Measurements from ENCODE around the gene MEIOSIN.
A peak's percentile ranks its signal among the peaks of the same experiment; 100 is the strongest.
"Not testable (repeated sequence)": the region's sequence is repeated elsewhere in the genome, so short reads cannot be mapped to it uniquely, and the experiment has no call there.

The MEIOSIN gene

DNA sequence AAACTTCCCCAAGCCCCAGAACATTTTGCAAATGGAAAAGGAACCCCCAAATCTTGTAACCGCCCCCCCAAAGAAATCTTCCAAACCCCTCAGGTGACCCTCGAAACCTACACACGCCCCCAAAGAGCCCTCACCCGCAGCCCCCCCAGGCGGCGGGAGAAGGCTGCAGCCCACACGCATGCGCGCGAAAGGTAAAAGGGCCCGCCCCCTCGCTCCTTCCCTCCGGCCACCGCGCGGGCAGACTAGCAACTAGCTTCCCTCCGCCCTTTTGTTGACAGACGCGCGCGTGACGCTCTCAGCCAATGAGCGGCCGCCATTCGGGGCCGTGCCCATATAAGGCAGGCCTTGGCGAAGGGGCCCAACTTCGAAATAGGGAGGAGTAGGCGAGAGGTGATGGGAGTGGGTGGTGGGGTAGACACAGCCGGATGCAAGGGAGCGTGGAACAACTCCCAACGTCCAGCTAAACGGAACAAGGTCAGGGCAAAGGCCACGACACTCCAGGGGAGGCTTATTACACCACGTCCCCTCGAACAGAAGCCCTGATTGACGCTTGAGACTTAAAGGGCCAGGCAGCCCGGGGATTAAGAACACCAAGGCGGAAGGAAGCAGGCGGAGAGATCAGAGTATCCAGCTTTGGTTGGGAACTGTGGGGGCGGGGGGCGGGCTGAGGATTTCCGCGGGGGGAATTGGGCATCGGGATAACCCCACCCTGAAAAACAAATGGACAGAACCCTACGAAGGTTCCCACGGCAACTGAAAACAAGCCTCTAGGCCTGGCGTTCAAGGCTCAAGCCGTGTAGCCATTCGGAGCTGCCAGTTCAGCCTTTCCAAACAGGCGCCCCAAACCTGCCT lies 15.9 kb upstream of the MEIOSIN start:
- DNase-seq (ENCODE audit: extremely low read depth in 1 of 2, low read depth in 1 of 2): peak; percentile 97 to 98

DNA sequence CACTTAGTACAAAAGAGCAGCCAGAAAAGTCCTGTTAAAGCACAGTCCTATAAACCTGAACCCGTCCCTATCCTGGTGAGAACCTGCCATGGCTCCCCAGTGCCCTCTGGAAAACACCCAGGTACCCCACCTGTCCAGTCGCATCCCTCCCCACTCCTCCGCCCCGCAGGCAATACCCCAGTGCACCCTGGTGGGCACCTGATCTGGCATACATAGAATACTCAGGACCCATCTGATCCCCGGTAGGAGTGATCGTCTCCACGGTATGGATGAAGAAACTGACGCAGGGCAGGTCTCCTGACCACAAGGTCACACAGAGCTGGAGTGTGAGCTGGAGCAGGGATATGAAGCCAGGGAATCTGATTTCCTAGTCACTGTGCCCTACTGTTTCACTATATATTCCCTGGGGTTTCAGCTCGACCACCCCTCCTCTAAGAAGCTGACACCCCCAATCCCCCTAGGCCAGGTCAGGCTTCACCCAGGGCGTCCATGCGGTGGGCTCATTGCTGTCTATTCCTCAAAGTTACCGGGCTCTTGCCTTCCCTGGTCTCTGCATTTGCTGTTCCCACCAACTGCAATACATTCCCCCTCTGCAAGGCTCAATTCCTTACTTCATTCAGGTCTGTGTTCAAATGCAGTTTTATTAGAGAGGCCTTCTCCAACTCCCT lies 15.1 kb upstream of the MEIOSIN start:
- no peak for DNase-seq (ENCODE audit: extremely low read depth in 1 of 2, low read depth in 1 of 2)

DNA sequence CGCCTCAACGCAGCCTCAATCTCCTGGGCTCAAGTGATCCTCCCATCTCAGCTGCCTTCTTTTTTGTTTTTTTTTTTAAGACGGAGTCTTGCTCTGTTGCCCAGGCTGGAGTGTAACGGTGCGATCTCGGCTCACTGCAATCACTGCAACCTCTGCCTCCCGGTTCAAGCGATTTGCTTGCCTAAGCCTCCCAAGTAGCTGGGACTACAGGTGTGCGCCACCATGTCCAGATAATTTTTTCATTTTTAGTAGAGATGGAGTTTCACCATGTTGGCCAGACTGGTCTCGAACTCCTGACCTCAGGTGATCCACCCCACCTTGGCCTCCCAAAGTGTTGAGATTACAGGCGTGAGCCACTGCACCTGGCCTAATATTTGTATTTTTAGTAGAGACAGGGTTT lies 13.2 kb upstream of the MEIOSIN start:
- not testable (repeated sequence) for DNase-seq (ENCODE audit: extremely low read depth in 1 of 2, low read depth in 1 of 2)

DNA sequence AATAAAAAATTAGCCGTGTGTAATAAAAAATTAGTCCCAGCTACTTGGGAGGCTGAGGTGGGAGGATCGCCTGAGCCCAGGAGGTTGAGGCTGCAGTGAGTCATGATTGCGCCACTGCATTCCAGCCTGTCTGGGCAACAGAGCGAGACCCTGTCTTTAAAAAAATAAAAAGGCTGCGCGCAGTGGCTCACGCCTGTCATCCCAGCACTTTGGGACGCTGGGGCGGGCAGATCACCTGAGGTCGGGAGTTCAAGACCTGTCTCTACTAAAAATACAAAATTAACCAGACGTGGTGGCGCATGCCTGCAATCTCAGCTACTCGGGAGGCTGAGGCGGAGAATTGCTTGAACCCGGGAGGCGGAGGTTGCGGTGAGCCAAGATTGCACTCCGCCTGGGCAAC lies 4.6 kb upstream of the MEIOSIN start:
- DNase-seq (ENCODE audit: extremely low read depth in 1 of 2, low read depth in 1 of 2): not testable (repeated sequence)

DNA sequence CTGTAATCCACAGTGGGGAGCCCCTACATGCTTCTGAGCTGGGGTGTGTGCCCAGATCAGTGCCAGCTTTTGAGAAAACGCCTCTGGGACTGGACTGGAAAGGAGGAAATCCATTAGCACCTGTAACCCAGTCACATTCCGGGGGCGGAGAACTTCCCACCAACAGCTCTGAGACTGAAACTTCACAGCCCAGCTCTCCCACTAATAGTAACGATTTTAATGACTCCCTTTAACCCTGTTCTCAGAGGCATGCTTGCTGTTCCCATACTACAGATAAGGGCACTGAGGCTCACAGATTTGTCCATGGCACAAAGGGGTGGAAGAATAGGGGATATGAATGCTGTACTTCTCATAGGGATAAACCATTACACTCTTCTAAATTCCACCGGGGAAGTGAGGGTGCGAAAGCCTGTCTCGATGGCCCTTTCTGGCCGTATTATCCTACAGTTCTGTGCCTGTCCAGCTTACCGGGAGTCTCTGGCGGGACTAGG lies 3.4 kb upstream of the MEIOSIN start:
- DNase-seq (ENCODE audit: extremely low read depth in 1 of 2, low read depth in 1 of 2): peak in 1 of 2 donors; percentile 15

DNA sequence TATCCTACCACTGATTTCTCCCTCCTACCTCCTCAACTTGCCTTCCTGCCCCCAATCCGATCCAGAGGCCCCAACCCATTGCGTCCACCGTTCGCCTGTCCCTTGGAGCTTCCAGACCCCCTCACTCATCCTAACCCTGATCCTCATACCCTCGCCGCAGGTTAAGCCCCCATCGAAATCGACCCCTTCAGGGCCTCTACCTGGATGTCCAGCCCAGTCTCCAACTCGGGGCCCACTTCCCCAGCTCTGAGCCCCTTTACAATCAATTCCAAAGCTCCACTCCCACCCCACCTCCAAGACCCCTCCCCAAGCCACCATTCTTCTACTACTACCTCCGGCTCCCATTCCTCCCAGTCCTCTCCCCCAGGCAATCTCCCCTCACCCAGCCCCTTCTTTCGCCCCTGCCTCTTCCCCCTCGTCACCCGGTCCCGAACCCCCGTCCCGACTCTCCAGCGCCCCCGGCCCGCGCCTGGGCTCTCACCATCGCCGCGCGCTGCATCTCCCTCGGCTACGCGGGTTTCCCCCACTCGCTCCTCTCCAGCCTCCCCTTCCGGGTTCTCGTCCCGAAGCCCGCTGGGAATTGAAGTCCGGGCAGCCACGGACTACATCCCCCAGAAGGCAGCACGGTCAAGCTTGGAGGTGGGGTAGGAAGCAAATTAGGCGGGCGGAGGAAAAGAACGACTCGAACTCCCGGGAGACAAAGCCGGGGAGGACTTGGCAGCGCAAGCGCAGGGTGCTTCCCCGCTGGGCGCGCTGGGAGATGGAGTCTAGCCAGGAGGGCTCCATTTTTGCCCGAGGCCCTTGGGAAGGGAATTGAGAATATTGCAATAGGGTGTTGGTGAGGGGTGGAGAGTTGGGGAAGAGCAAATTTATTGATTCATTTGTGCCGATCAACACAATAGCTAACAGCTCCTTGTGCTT lies 2.6 kb upstream of the MEIOSIN start, which contains the start of gene FBXO46:
FBXO46 (minus strand) TSS at position 529 of the 921 bp plus-strand sequence. CDS start 17,401 bp downstream, outside the sequence.
- peak; percentile 86 to 97 for DNase-seq (ENCODE audit: extremely low read depth in 1 of 2, low read depth in 1 of 2)

DNA sequence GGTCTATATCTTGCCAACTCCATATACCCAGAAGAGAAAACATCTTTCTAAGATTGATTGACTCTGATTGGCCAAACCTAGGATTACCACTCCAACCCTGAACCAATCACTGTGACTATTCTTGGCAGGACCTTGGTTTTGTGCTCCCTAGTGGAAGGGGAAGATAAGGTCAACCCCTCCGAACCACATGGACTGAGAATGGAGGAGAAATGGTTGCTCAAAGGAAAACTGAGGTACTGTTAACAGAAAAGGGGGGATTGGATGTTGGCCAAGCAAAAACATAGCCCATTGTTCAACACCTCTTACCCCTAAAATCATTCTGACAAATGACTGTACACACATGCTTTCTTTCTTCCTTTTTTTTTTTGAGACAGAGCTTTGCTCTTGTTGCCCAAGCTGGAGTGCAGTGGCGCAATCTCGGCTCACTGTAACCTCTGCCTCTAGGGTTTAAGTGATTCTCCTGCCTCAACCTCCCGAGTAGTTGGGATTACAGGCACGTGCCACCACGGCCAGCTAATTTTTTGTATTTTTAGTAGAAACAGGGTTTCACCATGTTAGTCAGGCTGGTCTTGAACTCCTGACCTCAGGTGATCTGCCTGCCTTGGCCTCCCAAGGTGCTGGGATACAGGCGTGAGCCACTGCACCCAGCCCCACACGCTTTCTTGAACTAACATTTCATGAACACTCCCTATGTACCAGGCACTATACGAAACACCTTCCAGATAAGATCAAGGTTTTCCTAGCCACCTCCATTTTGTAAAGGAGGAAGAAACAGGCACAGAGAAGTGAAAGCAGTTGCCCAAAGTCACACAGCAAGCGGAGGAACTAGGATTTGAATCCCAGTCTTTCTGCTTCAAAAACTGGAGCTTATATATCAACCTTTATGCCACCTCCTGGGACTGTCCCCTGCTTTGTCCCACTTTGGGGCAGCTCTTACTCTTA lies 6.5 kb downstream of the MEIOSIN start:
- DNase-seq (ENCODE audit: extremely low read depth in 1 of 2, low read depth in 1 of 2): no peak

DNA sequence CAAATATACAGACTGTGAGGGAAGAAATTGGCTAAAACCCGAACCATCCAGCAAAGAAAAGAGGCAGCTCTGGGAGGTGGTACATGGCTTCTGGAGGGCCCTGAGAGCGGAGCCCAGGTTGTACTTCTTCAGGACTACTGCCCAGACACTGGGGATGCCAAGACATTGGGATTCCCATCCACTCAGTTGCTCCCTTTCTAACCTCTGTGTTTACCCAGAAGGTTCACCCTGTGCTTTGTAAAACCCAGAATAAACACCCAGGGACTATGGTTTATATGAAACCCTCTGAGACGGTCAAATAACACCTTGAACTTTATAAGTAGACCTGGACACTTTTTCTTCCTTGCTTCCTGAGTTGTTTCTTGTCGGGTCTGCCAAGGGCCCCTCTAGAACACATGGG lies 9.7 kb downstream of the MEIOSIN start:
- no peak for DNase-seq (ENCODE audit: extremely low read depth in 1 of 2, low read depth in 1 of 2)

DNA sequence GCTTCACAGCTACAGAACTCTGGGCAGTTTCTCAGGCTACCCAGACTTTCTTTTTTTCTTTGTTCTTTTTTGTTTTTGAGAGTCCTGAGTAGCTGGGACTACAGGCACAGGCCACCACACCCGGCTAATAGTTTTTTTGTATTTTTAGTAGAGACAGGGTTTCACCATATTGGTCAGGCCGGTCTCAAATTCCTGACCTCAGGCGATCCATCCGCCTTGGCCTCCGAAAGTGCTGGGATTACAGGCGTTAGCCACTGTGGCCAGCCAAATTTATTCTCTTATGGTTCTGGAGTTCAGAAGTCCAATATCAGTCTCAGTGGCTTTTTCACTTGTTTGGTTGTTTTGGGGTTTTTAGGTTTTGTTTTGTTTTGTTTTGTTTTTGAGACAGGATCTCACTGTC lies 12.4 kb downstream of the MEIOSIN start:
- no peak for DNase-seq (ENCODE audit: extremely low read depth in 1 of 2, low read depth in 1 of 2)

DNA sequence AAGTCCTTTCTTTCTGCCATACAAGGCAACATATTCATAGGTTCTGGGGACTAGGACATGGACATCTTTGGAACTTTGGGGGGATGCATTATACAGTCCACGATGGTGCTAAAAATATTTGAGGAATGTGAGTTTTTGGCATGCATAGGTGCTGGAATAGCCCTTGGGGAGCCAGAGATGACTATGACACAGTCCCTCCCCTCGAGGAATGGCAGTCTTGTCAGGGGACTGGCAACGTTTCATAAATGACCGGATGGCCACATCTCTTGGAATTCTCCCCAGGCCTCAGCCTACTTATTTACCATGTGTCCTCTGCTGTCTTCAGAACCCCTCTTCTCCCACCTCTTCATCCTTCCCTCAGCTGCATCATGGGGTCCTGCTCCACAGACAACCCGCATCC lies 13.6 kb downstream of the MEIOSIN start:
- DNase-seq (ENCODE audit: extremely low read depth in 1 of 2, low read depth in 1 of 2): no peak

DNA sequence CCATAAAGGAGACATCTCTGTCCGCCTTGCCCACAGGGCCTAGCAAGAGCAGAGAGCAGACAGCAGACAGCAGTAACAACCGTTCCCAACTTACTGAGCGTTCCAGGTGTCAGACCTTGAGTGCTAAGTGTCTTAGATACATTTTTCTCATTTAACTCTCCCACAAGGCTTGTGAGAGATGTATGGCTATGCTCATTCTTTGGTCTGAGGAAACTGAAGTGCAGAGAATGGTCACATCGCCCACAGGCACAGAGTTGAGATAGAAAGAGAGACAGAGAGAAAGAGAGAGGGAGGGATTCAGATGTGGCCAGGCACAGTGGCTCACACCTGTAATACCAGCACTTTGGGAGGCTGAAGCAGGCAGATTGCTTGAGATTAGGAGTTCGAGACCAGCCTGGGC lies 14.3 kb downstream of the MEIOSIN start:
- no peak for DNase-seq (ENCODE audit: extremely low read depth in 1 of 2, low read depth in 1 of 2)

DNA sequence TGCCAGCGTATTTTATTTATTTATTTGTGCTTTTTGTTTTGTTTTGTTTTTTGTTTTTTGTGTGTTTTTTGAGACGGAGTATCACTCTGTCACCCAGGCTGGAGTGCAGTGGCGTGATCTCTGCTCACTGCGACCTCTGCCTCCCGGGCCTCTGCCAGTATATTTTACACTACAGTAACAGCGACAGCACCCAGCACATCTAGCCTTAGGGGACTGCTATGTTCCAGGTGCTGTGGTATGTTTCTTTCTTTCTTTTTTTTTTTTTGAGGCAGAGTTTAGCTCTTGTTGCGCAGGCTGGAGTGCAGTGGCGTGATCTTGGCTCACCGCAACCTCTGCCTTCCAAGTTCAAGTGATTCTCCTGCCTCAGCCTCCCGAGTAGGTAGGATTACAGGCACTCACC lies 18.2 kb downstream of the MEIOSIN start:
- not testable (repeated sequence) for DNase-seq (ENCODE audit: extremely low read depth in 1 of 2, low read depth in 1 of 2)

DNA sequence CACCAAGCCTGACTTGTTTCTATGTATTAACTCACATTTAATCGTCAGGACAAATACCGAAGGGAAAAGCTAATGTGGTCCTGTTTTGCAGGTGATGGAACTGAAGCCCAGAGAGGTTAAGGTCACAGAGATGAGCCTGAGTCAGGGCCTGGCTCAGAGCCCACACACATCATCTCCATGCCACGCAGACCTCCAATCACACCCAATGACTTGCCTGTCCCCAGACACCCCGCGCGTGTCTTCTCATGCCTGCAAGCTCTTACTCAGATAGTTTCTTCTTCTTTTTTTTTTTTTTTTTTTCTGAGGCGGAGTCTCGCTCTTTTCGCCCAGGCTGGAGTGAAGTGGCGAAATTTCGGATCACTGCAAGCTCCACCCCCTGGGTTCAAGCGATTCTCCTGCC lies 19.4 kb downstream of the MEIOSIN start:
- DNase-seq (ENCODE audit: extremely low read depth in 1 of 2, low read depth in 1 of 2): no peak

DNA sequence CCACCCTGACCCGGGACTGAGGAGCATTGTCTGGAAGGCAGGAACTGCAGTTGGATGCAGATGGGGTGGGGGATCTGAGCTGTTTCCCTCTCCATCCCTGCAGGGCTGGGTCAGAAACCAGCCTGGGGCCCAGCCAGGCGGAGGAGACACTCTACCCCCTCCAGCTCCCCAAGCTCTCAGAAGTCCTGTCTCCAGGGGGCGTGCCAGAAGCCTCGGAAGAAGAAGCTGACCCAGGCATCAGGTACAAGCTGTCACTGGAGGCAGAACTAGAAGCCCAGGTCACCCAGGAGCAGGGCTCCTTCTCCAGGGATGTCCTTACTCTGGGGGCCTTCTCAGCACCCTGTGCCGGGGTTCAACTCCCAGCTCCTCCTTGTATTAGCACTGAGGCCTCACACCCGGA lies 20.3 kb downstream of the MEIOSIN start:
- no peak for DNase-seq (ENCODE audit: extremely low read depth in 1 of 2, low read depth in 1 of 2)

DNA sequence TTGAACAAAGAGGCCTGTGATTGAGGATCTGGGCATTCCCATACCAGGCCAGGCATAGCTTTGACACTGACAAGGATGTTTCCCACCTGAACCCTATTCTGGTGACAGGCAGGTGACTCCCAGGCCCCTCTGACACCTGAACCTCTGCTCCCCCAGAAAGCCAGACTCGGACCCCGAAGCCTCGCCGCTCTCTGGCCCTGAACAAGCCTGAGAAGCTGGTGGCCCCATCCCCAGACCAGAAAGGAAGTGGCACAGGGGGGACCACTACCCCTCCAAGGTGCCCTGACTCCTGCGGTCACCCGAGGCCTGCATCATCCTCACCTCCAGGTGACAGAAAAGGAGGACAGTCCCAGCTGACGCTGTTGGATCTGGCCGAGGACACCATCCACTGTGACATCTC lies 21.1 kb downstream of the MEIOSIN start:
- no peak for DNase-seq (ENCODE audit: extremely low read depth in 1 of 2, low read depth in 1 of 2)

DNA sequence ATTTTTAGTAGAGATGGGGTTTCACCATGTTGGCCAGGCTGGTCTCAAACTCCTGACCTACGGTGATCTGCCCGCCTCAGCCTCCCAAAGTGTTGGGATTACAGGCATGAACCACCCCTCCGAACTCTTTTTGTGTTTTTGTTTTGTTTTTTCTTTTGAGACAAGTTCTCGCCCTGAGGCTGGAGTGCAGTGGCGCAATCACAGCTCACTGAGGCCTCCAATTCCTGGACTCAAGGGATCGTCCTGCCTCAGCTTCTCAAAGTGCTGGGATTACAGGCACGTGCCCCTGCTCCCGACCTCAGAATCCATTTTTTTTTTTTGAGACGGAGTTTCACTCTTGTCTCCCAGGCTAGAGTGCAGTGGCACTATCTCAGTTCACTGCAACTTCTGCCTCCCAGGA lies 24.5 kb downstream of the MEIOSIN start:
- DNase-seq (ENCODE audit: extremely low read depth in 1 of 2, low read depth in 1 of 2): no peak

DNA sequence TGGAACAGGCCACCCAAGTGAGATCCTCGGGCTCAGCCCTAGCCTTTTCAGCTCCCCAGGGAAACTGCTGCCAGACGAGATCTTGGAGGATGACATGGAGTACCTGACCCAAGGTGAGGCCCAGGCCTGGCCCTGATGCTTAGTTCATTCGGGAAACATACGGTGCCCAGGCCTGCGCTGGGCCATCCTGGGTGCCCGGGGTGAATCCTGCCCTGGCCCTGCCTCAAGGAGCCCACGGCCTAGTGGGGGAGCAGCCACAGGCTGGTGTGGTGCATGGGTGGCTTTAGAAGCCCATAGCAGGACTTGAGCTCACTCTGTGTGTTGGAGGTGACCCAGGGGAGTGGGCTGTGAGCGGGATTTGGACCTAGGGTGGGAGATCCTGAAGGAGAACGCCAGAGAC lies 25.7 kb downstream of the MEIOSIN start:
- no peak for DNase-seq (ENCODE audit: extremely low read depth in 1 of 2, low read depth in 1 of 2)

DNA sequence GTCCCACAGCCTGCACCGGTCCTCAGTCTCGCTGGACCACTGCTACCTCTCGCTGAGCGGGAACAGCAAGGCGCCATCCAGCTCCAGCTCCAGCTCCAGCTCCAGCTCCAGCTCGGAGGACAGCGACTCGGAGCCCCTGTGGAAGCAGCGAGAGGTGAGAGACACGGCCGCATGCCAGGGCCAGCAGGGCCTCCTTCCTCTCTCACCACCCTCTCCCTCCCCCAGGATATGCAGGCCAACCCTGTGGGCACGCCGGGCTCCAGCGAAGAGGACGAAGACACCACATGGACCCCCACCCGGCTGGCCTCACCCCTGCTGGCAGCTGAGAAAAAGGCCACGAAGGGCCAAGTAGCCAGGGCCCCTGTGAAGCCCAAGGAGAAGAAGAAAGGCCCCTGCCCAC lies 28.5 kb downstream of the MEIOSIN start:
- DNase-seq (ENCODE audit: extremely low read depth in 1 of 2, low read depth in 1 of 2): no peak

DNA sequence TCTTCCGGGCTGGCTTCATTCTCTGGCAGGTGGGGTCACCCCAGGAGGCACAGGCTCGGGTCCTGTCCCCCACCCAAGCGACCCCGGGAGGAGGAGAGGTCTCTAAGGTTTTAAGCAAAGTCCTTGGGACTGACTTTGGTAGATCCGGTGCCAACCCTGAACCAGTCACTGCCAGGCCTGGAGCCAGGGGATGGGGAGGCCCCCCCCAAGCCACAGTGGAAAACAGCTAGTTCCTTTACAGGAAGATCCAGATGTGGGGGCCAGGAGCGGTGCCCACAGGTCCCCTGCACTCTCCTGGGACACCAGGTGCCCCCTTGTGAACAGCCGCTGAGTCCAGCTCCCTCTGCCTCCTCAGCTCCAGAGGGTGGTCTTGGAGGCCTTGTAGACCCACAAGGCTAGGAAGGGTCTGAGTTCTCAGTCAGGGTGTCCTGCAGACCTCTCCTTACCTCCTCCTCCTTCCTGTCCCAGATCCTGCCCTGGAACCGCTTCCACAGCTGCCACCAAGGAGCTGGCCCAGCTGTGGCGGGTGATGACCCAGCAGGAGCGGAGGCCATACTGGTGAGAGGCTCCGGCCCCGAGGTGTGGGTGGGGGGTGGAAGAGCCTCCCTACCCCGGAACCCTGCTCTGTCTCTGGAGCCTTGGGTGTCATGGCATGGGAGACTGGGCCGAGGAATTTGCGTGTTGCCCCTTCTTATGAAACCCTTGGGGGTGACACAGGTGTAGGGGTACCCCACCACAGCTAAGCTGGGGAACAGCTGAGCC lies 29.8 kb downstream of the MEIOSIN start:
- no peak for DNase-seq (ENCODE audit: extremely low read depth in 1 of 2, low read depth in 1 of 2)

Data from stimulated activated CD8-positive, alpha-beta memory T cell treated with anti-CD3 and anti-CD28 coated beads, Interleukin-7, amount 100 ng/mL, for 48 hours (primary cell).